CD4-positive, alpha-beta T cell treated with Interleukin-1 beta for 1 hour (primary cell): ENCODE measurements around the gene HES3.
"Not testable (repeated sequence)": the region's sequence is repeated elsewhere in the genome, so short reads cannot be mapped to it uniquely, and the experiment has no call there.

Experiments used
- DNase-seq, 2 donors: peaks; one replicate each; pipeline ENCODE4 v3.0.0-alpha.2; 2020 to 2022

HES3 gene

GRCh38 chr1:6243993-6244392 is at the start of gene HES3:
HES3 (plus strand) TSS chr1:6244179; CDS start chr1:6244366, 187 bp downstream.
- no peak for DNase-seq

- no peak for DNase-seq
These were observed 46.1 kb upstream of the HES3 start for GRCh38 chr1:6197746-6198427.

- peak in 1 of 2 donors; percentile 11 for DNase-seq
These were observed 45.2 kb upstream of the HES3 start for GRCh38 chr1:6198646-6199297.

- peak; percentile 97 for DNase-seq
These were observed 44.4 kb upstream of the HES3 start, which contains the start of gene RPL22 for GRCh38 chr1:6199298-6200187. RPL22 (minus strand) TSS chr1:6199595; CDS start chr1:6199573, 22 bp downstream.

GRCh38 chr1:6200188-6200809 is 43.7 kb upstream of the HES3 start:
- no peak for DNase-seq

GRCh38 chr1:6202256-6202655 is 41.7 kb upstream of the HES3 start:
- DNase-seq = no peak

GRCh38 chr1:6205849-6206519 is 38.0 kb upstream of the HES3 start, which contains the start of gene RNF207:
RNF207 (plus strand) TSS chr1:6206119; CDS start chr1:6206536, 417 bp downstream.
- peak; percentile 51 to 67 for DNase-seq

- DNase-seq = no peak
These were observed 37.5 kb upstream of the HES3 start for GRCh38 chr1:6206520-6206855.

- DNase-seq = no peak
These were observed 36.7 kb upstream of the HES3 start for GRCh38 chr1:6207075-6207885.

- DNase-seq = no peak
These were observed 36.1 kb upstream of the HES3 start for GRCh38 chr1:6207921-6208320.

- peak; percentile 23 to 25 for DNase-seq
These were observed 35.0 kb upstream of the HES3 start for GRCh38 chr1:6208723-6209660.

- no peak for DNase-seq
These were observed 34.1 kb upstream of the HES3 start for GRCh38 chr1:6209661-6210580.

- DNase-seq = no peak
These were observed 33.2 kb upstream of the HES3 start for GRCh38 chr1:6210591-6211355.

- DNase-seq = no peak
These were observed 32.2 kb upstream of the HES3 start for GRCh38 chr1:6211731-6212130.

GRCh38 chr1:6212193-6212959 is 31.6 kb upstream of the HES3 start:
- DNase-seq = no peak

- DNase-seq = no peak
These were observed 25.4 kb upstream of the HES3 start for GRCh38 chr1:6218375-6219164.

GRCh38 chr1:6219641-6220040 is 24.3 kb upstream of the HES3 start:
- DNase-seq = not testable (repeated sequence)
